Central memory CD8-positive, alpha-beta T cell (primary cell): ENCODE results near the gene ART4.
A peak's percentile ranks its signal among the peaks of the same experiment; 100 is the strongest.

Source experiments
- ATAC-seq: fragments of 150-1000 bp; cut with Tn5 transposase; replicated peaks from 2 replicates; pipeline ENCODE4 v1.10.0; 2022; ENCODE audit warnings: mild to moderate bottlenecking, moderate FRiP score, moderate number of reproducible peaks; ENCODE audit not compliant: poor library complexity, severe bottlenecking; ENCODE audit errors: extremely low read depth
- DNase-seq, 2 donors: peaks; one replicate each; pipeline ENCODE4 v3.0.0; 2021; ENCODE audit warnings: low spot score in 2 of 2
- H3K27ac Mint-ChIP-seq: one replicate; pipeline ENCODE4 v1.8.0; 2022; ENCODE audit warnings: low read depth, mild to moderate bottlenecking, moderate library complexity, mixed read lengths
- H3K27me3 Mint-ChIP-seq: one replicate; pipeline ENCODE4 v1.8.0; 2022; ENCODE audit warnings: mixed read lengths
- H3K36me3 Mint-ChIP-seq: one replicate; pipeline ENCODE4 v1.8.0; 2022; ENCODE audit warnings: mild to moderate bottlenecking, moderate library complexity, mixed read lengths; ENCODE audit not compliant: insufficient read depth
- H3K4me1 Mint-ChIP-seq: one replicate; pipeline ENCODE4 v1.8.0; 2022; ENCODE audit warnings: mixed read lengths
- H3K4me3 Mint-ChIP-seq: one replicate; pipeline ENCODE4 v1.8.0; 2022; ENCODE audit warnings: mild to moderate bottlenecking, moderate library complexity, mixed read lengths
- H3K9me3 Mint-ChIP-seq: one replicate; pipeline ENCODE4 v1.8.0; 2022; ENCODE audit warnings: mixed read lengths

Gene ART4

DNA sequence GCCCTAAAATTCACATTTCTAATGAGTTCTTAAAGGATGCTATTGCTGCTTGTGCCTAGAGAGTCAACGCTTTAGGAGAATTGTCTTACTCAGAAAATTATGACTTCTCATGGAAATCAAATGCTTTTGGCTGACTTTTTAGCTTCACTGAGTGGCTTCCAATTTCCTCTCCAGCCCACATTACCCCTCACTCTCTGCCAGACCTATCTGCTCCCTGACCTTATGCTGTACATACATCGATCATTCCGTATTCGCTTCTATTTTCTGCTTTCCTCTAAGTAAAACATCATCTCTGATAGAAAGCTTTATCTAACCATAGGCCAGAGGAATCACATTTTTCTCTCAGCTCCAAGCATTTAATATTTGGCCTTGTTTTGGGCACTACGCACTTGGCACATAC lies 16.8 kb downstream of the ART4 start:
- no peak for DNase-seq
- Mint-ChIP-seq H3K9me3 (no peaks in the 10 kb centered on the region), H3K4me3 (no peak overlapping the region), H3K27ac (no peak overlapping the region), H3K36me3 (no peaks in the 10 kb centered on the region), H3K4me1 (no peaks in the 10 kb centered on the region), H3K27me3 (peaks cover 5% of the 10 kb centered on the region)
- ATAC-seq = no peak

DNA sequence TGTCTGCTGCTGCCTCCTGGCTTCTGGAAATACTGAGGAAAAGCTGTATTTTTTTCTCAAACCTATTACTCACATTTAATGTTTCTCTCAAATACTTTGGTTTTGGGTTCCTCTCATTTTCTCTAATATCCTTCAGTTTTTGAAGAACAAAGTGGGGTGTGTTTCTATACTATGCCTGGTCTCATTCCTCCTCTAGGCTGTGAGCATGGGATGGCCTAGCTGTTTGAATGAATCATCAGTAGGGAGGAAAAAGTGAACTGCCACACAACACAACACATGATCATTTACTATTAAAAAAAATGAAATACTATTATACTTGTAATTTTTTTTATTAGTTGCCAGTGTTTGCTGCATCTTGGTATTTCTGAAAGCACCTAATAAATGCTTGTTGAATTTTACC lies 18.1 kb downstream of the ART4 start:
- H3K9me3 Mint-ChIP-seq = no peaks in the 10 kb centered on the region
- H3K27me3 Mint-ChIP-seq = peaks cover 8% of the 10 kb centered on the region
- no peak for ATAC-seq
- no peak overlapping the region for H3K27ac Mint-ChIP-seq
- no peaks in the 10 kb centered on the region for H3K36me3 Mint-ChIP-seq
- no peak overlapping the region for H3K4me3 Mint-ChIP-seq
- H3K4me1 Mint-ChIP-seq = no peaks in the 10 kb centered on the region
- no peak for DNase-seq

DNA sequence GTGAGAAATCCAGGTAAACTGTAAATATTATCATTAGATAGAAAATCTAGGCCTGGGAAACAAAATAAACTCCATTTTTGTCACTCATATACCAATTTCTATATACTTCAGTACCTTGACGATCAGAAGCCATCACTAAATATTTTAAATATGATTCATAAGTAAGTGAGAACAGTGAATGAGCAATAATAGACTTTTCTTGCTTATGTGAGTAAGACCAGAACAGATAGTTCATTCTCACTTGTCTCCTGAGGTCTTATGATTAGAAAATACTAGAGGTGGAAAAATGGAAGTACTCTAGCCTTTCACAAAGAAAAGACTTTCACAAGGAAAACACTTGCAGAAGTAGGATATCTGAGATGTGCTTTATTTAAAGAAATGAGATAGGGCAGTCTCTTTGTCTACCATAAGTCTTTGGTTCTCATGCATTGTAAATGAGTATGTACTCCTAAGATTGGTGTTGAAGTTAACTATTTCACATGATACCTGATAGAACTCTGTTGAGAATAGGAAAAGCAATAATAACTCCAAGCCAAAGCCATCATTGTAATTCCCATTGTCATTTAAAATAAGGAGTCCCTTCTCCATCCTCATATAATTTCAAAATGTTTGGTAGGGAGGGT lies 19.2 kb downstream of the ART4 start:
- no peak overlapping the region for H3K27ac Mint-ChIP-seq
- H3K4me3 Mint-ChIP-seq = no peak overlapping the region
- H3K9me3 Mint-ChIP-seq = no peaks in the 10 kb centered on the region
- H3K4me1 Mint-ChIP-seq = no peaks in the 10 kb centered on the region
- ATAC-seq (no peak), DNase-seq (no peak)
- H3K27me3 Mint-ChIP-seq = peaks cover 8% of the 10 kb centered on the region
- no peaks in the 10 kb centered on the region for H3K36me3 Mint-ChIP-seq

DNA sequence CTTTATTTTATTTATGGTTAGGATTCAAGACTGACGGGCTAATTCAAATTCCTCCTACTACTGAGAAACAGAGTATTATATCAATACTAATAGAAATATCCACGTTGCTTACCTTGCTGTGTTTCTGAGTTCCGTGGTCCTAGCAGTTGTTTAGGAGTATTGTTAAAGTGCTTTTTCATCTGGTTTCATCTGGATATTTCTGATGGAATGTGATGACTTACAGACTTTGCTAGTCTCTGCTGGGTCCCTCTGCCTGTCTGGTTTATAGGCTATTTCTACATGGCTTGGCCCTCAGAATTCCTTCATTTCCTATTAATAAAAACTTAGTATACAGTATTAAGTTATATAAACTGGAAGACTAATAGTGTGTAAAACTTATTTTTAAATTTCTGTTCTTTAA lies 29.3 kb downstream of the ART4 start, which contains the start of gene SMCO3:
SMCO3 (minus strand) TSS at position 169 of the 400 bp plus-strand sequence. CDS start 7,502 bp downstream, outside the sequence.
- Mint-ChIP-seq H3K27ac (no peak within 1 kb of the TSS), H3K9me3 (no peaks in the 10 kb centered on the region), H3K36me3 (no peaks in the 10 kb centered on the region), H3K27me3 (no peaks in the 10 kb centered on the region), H3K4me1 (no peaks in the 10 kb centered on the region), H3K4me3 (no peak within 1 kb of the TSS)
- no peak for ATAC-seq
- DNase-seq = no peak

DNA sequence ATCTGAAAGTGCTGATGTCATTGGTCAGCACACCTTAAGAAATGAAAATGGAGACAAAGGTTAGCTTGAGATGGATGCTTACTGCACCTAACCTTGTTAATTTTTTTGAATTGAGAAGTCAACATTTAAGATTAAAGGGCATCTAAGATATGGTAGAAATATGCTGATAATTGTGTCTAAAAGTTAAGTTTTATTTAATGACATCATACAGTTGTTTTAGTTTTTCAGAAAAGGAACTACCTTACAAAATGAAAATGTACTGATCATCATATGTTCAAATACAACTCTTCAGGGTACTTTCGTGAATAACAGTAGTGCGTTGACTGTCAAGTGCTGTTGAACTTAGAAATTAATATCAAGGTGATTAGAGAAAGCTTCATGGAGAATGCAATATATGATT lies 31.8 kb downstream of the ART4 start:
- no peak overlapping the region for H3K27ac Mint-ChIP-seq
- no peaks in the 10 kb centered on the region for H3K27me3 Mint-ChIP-seq
- no peaks in the 10 kb centered on the region for H3K4me1 Mint-ChIP-seq
- no peak overlapping the region for H3K4me3 Mint-ChIP-seq
- no peaks in the 10 kb centered on the region for H3K36me3 Mint-ChIP-seq
- ATAC-seq = no peak
- DNase-seq = no peak
- H3K9me3 Mint-ChIP-seq = no peaks in the 10 kb centered on the region

DNA sequence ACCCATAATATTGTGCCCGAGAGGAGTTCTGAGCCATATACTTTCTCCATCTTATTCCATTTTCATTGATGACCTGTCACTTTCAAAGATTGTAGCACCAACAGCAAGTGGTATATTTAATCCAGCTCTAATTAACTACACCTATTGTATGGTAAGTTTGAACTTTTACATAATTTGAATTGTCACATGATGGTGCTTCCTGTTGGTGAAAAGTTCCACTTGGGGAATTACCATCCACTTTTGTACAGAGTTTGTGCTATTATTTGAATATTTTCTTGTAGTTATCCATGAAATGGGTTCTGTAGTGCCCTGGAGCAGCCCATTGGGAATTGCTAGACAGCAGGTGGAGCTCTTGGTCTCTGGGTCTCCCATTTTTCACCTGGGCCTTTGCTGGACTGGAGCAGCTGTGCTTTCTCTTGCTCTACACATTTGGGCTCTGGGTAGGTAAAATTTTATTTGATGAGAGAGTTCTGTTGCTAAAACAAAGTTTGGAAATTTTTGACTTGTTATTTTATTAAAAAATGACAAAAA lies 32.3 kb downstream of the ART4 start:
- no peak for DNase-seq
- ATAC-seq = no peak
- Mint-ChIP-seq H3K9me3 (no peaks in the 10 kb centered on the region), H3K36me3 (no peaks in the 10 kb centered on the region), H3K27ac (no peak overlapping the region), H3K4me1 (no peaks in the 10 kb centered on the region), H3K4me3 (no peak overlapping the region), H3K27me3 (no peaks in the 10 kb centered on the region)

DNA sequence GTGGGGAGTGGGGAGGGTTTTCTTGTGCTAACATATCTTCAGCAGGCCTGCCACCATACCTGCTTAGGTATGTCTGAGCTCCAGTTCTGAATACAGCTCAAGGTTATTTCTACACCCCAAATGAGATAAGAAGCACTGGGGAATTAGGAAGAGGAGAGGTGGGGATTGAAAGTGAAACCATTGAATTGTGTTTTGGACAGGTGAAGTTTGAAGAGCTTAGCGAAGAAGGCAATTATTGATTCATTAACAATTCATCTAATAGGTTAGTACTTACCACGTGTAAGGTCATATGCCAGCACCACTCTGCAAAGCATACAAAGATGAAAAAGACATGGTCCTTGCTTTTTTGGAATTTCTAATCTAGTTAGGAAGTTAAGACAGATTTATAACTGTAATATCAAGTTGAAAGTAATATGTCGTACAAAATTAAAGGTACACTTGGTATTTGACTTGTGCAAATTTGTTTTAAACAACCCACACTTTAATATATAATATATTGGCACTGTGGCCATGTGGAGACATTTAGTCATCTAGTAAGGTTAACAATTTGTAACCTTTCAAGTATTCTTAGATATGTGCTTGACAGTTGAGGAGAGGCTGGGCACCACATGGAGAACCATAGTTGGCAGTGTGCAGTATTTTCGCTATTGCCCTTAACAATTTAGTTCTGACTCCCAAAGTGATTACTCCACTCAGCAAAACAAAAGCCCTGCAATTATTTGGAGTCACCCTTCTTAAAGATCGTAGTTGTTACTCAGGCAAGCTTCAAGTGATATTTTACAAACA lies 33.0 kb downstream of the ART4 start:
- ATAC-seq (no peak), DNase-seq (no peak)
- Mint-ChIP-seq H3K4me1 (peaks cover 5% of the 10 kb centered on the region), H3K36me3 (no peaks in the 10 kb centered on the region), H3K9me3 (no peaks in the 10 kb centered on the region), H3K27me3 (no peaks in the 10 kb centered on the region), H3K27ac (no peak overlapping the region), H3K4me3 (no peak overlapping the region)

DNA sequence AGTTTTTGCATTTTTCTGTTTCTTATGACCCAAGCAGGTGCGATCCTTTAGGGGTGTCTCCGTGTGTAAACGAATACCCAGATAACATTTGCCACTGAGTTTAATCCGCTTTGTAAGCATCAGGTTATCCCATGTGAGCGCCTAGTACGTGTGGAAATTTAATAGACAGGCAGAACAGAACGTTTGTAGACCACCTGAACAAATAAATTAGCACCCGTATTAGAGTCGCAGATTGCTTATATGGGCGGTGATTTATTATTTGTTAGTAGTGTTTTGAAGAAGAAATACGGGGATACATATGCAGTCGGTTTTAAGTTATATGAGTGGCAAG lies 39.5 kb downstream of the ART4 start:
- Mint-ChIP-seq H3K27me3 (no peaks in the 10 kb centered on the region), H3K27ac (no peak overlapping the region), H3K4me1 (peaks cover 13% of the 10 kb centered on the region), H3K9me3 (no peaks in the 10 kb centered on the region), H3K36me3 (peaks cover 13% of the 10 kb centered on the region), H3K4me3 (no peak overlapping the region)
- ATAC-seq = peak; percentile 8
- no peak for DNase-seq

DNA sequence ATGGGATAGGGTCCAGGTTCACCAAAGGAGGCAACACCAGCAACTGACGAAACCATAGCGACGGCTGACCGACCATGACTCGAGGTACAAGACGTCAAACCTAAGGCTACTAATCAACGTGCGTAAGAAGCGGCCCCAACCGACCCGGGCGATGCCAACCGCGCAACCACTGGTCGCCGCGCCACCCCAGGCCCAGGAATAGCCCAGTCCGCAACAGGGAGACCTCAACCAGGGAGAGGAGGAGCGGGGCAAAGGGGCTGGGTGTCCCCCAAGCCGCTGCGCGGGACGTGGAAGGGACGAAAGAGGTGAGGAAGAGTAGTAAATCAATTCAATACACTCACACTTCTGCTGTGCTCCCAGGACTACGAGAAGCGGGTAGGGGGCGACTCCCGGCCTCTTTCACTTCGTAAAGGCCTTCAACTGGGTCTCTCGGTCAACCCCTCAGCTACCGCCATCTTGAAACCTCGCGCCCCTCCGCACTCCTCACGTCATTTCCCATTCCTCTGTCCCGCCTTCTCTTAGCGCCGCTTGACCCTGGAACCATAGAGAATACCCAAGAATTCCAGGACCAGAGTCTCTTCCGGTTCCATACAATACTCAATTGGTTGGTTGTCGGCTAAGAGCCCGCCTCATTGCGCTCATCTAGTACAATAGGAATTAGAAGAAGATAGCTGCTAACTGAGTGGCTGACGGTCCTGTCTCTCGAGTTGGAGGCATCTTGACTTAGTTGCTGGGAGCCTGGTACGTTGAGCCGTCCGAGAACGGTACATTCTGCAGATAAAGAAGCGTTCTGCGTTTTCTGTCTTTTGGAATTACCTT lies 40.1 kb downstream of the ART4 start, which contains the start of the genes C12orf60 and WBP11:
C12orf60 (plus strand) TSS at position 660 of the 819 bp plus-strand sequence. CDS start 19,266 bp downstream, outside the sequence.
WBP11 (minus strand) TSS at position 468 of the 819 bp plus-strand sequence. CDS start 2,095 bp downstream, outside the sequence.
- peak; percentile 97 for ATAC-seq
- H3K9me3 Mint-ChIP-seq = no peaks in the 10 kb centered on the region

DNA sequence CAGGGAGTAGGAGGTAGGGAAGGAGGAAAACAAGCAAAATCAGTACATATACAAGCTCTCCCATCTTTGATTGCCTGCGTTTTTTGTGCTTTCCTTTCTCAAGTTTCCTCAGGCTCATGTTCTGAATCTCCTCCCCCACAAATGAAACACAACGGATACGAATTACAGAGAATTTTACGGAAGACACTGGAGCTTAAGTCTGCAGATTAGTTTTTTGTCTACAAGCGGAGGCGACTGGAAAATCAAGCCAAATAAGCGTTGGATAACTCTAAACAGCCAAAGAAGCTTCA lies 40.7 kb downstream of the ART4 start:
- Mint-ChIP-seq H3K27ac (no peak overlapping the region), H3K9me3 (no peaks in the 10 kb centered on the region), H3K36me3 (peaks cover 23% of the 10 kb centered on the region), H3K4me1 (peaks cover 13% of the 10 kb centered on the region), H3K4me3 (no peak overlapping the region), H3K27me3 (no peaks in the 10 kb centered on the region)
- DNase-seq = no peak
- peak; percentile 0 for ATAC-seq

More for the DNA sequence above, 40.1 kb downstream of the ART4 start, which contains the start of the genes C12orf60 and WBP11:
- peak; percentile 66 to 85 for DNase-seq
- peaks cover 17% of the 10 kb centered on the region for H3K36me3 Mint-ChIP-seq
- peaks cover 13% of the 10 kb centered on the region for H3K4me1 Mint-ChIP-seq
- no peak within 1 kb of the TSS for H3K4me3 Mint-ChIP-seq
- H3K27me3 Mint-ChIP-seq = no peaks in the 10 kb centered on the region
- H3K27ac Mint-ChIP-seq = no peak within 1 kb of the TSS

DNA sequence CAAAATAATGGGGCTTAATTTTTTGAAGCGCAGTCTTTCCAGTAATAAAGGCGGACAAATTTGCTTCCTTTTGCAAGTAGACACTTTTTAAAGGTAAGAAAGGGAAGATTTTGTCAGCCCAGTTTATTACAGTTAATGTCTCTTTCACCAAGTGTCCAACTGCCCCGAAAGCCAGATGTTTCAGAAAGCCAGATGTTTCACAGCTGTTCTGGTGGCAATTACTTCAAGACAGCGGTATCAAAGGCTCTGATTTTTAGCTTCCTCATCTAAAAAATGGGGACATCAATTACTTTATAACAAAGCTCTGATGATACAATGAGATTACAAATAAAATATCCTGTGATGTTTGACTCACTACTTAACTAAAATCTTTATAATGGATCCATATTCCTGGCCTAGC lies 41.1 kb downstream of the ART4 start:
- H3K36me3 Mint-ChIP-seq = peaks cover 27% of the 10 kb centered on the region
- H3K27ac Mint-ChIP-seq = no peak overlapping the region
- DNase-seq = no peak
- ATAC-seq = no peak
- no peaks in the 10 kb centered on the region for H3K27me3 Mint-ChIP-seq
- no peak overlapping the region for H3K4me3 Mint-ChIP-seq
- H3K4me1 Mint-ChIP-seq = peaks cover 17% of the 10 kb centered on the region
- no peaks in the 10 kb centered on the region for H3K9me3 Mint-ChIP-seq

DNA sequence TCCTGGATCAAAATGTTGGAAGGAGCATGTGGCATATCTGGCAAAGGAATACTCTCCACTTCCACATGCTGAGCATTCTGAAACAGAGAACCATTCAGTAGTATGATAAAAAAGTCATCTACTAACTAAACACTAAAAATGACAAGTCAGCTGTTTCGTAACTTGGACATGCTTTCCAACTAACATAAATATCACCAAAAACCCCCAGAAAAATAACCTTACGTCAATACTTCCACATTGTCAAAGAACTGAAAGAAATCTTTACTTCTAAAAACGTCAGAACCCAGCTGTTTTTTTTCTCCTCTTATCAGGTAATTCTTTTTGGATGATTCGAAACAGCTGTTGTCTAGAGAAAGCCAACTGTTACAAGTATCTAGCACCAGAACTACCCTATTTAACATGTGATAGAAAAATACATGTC lies 48.3 kb downstream of the ART4 start:
- H3K4me1 Mint-ChIP-seq = peaks cover 13% of the 10 kb centered on the region
- no peaks in the 10 kb centered on the region for H3K9me3 Mint-ChIP-seq
- H3K27me3 Mint-ChIP-seq = no peaks in the 10 kb centered on the region
- H3K36me3 Mint-ChIP-seq = peaks cover 80% of the 10 kb centered on the region
- ATAC-seq = no peak
- H3K4me3 Mint-ChIP-seq = no peak overlapping the region
- no peak overlapping the region for H3K27ac Mint-ChIP-seq
- no peak for DNase-seq
